Panc1 (cell line): ENCODE data around the gene BLTP1. TPM values are rescaled to one million over a fixed set of nuclear protein-coding genes. Genes with fewer than 3 reads are reported as not detected.

ENCODE experiments used
- ATAC-seq: fragments of 200-7000 bp; cut with Tn5 transposase; 2 replicates; pipeline ENCODE4 v1.9.1; 2020; ENCODE audit warnings: mild to moderate bottlenecking, moderate library complexity
- BruUV-seq: library from RNA; stranded (reverse); fragments of 400-500 nt; replicated peaks from 2 replicates; lab custom pipeline; 2021; lab: Mats Ljungman, UMichigan
- CTCF ChIA-PET: fragments of 300-600 bp; sonication (Branson Sonifier 250); formaldehyde crosslinking; loops from one replicate; lab custom pipeline; 2022; ENCODE audit warnings: antibody characterized with exemption; lab: Charles Lee
- POLR2A ChIA-PET: fragments of 300-600 bp; sonication (Branson Sonifier 250); formaldehyde crosslinking; loops from one replicate; lab custom pipeline; 2022; ENCODE audit warnings: antibody characterized with exemption; lab: Charles Lee
- DNase-seq: peaks from one replicate; pipeline ENCODE4 v3.0.0-alpha.2; 2010; ENCODE audit warnings: low read depth, low spot score
- H3K27ac ChIP-seq: 2 replicates; pipeline ENCODE4 v1.5.1; 2011; ENCODE audit warnings: mild to moderate bottlenecking, low read length, inconsistent platforms
- H3K27me3 ChIP-seq: fragments of 200-500 bp; sonication (Bioruptor generic); 2 replicates; pipeline ENCODE4 v1.6.0; 2014; ENCODE audit warnings: low read length, inconsistent platforms; ENCODE audit not compliant: control insufficient read depth, insufficient read depth
- H3K36me3 ChIP-seq: fragments of 200-500 bp; sonication (Bioruptor generic); 2 replicates; pipeline ENCODE4 v1.5.1; 2014; ENCODE audit warnings: inconsistent platforms, mild to moderate bottlenecking, low read length, moderate library complexity; ENCODE audit not compliant: control insufficient read depth, insufficient read depth
- H3K4me1 ChIP-seq: 2 replicates; pipeline ENCODE4 v1.5.1; 2011; ENCODE audit warnings: inconsistent platforms, mild to moderate bottlenecking, low read length, moderate library complexity; ENCODE audit not compliant: control insufficient read depth, insufficient read depth
- H3K4me3 ChIP-seq, 2 experiments: 2 replicates each; pipeline ENCODE4 v1.5.1; 2011 to 2012; ENCODE audit warnings: low read depth in 2 of 2, low read length in 2 of 2, mild to moderate bottlenecking in 2 of 2, inconsistent platforms in 1 of 2, moderate library complexity in 1 of 2
- H3K9me3 ChIP-seq: fragments of 200-500 bp; sonication (Bioruptor generic); 2 replicates; pipeline ENCODE4 v1.5.1; 2014; ENCODE audit warnings: low read depth, mild to moderate bottlenecking, inconsistent platforms, low read length, moderate library complexity; ENCODE audit not compliant: control insufficient read depth, insufficient read depth
- POLR2AphosphoS5 ChIP-seq: IDR thresholded peaks from 2 replicates; pipeline ENCODE4 v1.6.1; 2012; ENCODE audit warnings: mild to moderate bottlenecking, low read depth, low read length, moderate library complexity
- SIN3A ChIP-seq: IDR thresholded peaks from 2 replicates; pipeline ENCODE4 v1.6.1; 2012; ENCODE audit warnings: low read depth, mild to moderate bottlenecking, low read length, moderate library complexity, borderline replicate concordance; ENCODE audit not compliant: insufficient read depth
- TCF7L2 ChIP-seq: IDR thresholded peaks from 2 replicates; pipeline ENCODE4 v1.6.1; 2011; ENCODE audit warnings: mild to moderate bottlenecking, low read depth, low read length, inconsistent platforms
- in situ Hi-C: cut with HindIII; loops from 2 replicates; pipeline ENCODE4 v1.10.0; 2016; ENCODE audit warnings: low sequenced_read_pairs, low pct_unique_long_range_greater_than_20kb
- intact Hi-C: fragments of 100-400 bp; cut with micrococcal nuclease; formaldehyde crosslinking; loops from one replicate; pipeline ENCODE4 v1.10.0; 2022; ENCODE audit not compliant: unreplicated experiment
- total RNA-seq: library from RNA; stranded (reverse); gene quantifications from one replicate; pipeline ENCODE4 v1.2.1, GENCODE V29; 2021; ENCODE audit not compliant: unreplicated experiment
- TF ChIP-seq, protein P1 (sequence below): fragments of 450-650 bp; IDR thresholded peaks from 2 replicates; pipeline ENCODE4 v1.5.1; 2017; ENCODE audit warnings: mild to moderate bottlenecking
- TF ChIP-seq, protein P2 (sequence below), 2 experiments: IDR thresholded peaks; 2 replicates each; pipeline ENCODE4 v1.6.1; 2011 to 2012; ENCODE audit warnings: low read depth in 2 of 2, control low read depth in 1 of 2, low read length in 1 of 2, mild to moderate bottlenecking in 1 of 2, moderate library complexity in 1 of 2; ENCODE audit not compliant: insufficient read depth in 1 of 2

BLTP1 gene
- total RNA-seq, 1 experiment from 2014 or later, result 24.5 TPM

DNA sequence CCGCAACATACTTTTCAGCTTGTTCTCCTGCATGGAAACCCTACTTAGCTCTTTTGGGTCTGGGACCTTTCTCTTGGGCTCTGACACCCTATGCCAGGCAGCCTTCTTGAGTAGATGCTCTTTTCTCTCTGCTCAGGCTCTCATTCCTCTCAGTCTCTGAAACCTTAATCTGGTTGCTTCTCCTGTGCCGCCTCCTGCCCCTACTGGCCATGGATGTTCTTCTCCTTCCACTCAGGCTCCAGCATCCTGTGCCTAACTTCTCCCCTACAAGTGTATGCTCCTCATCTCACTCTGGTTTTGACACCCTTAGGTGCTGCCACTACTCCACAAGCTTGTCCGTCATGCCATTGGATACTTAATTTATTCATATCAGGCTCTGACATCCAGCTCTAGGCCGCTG lies 15.2 kb downstream of the BLTP1 start:
- no peak for ATAC-seq
- intact Hi-C loops (no loop called here), in situ Hi-C loops (no loop called here)
- CTCF ChIA-PET, result no interaction called here
- Histone ChIP-seq H3K9me3 (no peaks in the 10 kb centered on the region), H3K27ac (no peak overlapping the region), H3K27me3 (no peaks in the 10 kb centered on the region), H3K4me1 (no peaks in the 10 kb centered on the region), H3K4me3 (no peak overlapping the region), H3K36me3 (no peaks in the 10 kb centered on the region)
- no peak for DNase-seq
- TF ChIP-seq TCF7L2, result no peak
- TF ChIP-seq POLR2AphosphoS5, result no peak
- no peak for TF ChIP-seq SIN3A
- TF ChIP-seq, protein P1, sequence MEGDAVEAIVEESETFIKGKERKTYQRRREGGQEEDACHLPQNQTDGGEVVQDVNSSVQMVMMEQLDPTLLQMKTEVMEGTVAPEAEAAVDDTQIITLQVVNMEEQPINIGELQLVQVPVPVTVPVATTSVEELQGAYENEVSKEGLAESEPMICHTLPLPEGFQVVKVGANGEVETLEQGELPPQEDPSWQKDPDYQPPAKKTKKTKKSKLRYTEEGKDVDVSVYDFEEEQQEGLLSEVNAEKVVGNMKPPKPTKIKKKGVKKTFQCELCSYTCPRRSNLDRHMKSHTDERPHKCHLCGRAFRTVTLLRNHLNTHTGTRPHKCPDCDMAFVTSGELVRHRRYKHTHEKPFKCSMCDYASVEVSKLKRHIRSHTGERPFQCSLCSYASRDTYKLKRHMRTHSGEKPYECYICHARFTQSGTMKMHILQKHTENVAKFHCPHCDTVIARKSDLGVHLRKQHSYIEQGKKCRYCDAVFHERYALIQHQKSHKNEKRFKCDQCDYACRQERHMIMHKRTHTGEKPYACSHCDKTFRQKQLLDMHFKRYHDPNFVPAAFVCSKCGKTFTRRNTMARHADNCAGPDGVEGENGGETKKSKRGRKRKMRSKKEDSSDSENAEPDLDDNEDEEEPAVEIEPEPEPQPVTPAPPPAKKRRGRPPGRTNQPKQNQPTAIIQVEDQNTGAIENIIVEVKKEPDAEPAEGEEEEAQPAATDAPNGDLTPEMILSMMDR, result no peak
- TF ChIP-seq, protein P2, sequence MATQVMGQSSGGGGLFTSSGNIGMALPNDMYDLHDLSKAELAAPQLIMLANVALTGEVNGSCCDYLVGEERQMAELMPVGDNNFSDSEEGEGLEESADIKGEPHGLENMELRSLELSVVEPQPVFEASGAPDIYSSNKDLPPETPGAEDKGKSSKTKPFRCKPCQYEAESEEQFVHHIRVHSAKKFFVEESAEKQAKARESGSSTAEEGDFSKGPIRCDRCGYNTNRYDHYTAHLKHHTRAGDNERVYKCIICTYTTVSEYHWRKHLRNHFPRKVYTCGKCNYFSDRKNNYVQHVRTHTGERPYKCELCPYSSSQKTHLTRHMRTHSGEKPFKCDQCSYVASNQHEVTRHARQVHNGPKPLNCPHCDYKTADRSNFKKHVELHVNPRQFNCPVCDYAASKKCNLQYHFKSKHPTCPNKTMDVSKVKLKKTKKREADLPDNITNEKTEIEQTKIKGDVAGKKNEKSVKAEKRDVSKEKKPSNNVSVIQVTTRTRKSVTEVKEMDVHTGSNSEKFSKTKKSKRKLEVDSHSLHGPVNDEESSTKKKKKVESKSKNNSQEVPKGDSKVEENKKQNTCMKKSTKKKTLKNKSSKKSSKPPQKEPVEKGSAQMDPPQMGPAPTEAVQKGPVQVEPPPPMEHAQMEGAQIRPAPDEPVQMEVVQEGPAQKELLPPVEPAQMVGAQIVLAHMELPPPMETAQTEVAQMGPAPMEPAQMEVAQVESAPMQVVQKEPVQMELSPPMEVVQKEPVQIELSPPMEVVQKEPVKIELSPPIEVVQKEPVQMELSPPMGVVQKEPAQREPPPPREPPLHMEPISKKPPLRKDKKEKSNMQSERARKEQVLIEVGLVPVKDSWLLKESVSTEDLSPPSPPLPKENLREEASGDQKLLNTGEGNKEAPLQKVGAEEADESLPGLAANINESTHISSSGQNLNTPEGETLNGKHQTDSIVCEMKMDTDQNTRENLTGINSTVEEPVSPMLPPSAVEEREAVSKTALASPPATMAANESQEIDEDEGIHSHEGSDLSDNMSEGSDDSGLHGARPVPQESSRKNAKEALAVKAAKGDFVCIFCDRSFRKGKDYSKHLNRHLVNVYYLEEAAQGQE (IDR thresholded peaks at IDR 0.05; ENCODE audit: insufficient read depth in 1 of 2, low read depth in 2 of 2, low read length in 1 of 2), result no peak
- POLR2A ChIA-PET, result no interaction called here
- BruUV-seq, result no TSS peak

DNA sequence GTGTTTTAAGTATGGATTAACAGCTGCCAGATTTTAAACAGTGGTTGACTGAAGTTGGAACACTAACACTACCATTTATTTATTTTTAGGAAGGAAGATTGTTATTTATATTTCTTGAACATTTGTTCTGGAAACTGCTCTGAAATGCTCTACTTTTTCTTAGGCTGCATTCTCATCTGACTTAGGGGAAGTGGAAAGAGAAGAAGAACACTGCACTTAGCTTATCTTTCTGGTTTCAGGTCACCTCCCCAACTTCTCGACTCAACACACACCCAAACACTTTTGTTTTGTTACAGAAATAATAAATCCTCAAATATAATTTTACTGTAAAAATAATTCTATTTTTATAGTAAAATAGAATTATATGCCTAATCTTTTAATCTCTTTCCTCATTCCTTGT lies 18.6 kb downstream of the BLTP1 start:
- in situ Hi-C loops, result no loop called here
- CTCF ChIA-PET, result no interaction called here
- H3K27me3 ChIP-seq, result no peaks in the 10 kb centered on the region

More for the DNA sequence above, 18.6 kb downstream of the BLTP1 start:
- Histone ChIP-seq H3K36me3 (no peaks in the 10 kb centered on the region), H3K27ac (no peak overlapping the region), H3K4me3 (no peak overlapping the region), H3K9me3 (no peaks in the 10 kb centered on the region), H3K4me1 (no peaks in the 10 kb centered on the region)
- ATAC-seq, result no peak
- no peak for DNase-seq
- TF ChIP-seq POLR2AphosphoS5, result no peak
- TF ChIP-seq, protein P2 (IDR thresholded peaks at IDR 0.05; ENCODE audit: insufficient read depth in 1 of 2, low read depth in 2 of 2, low read length in 1 of 2), result no peak
- TF ChIP-seq SIN3A, result no peak
- TF ChIP-seq TCF7L2, result no peak
- TF ChIP-seq, protein P1, result no peak
- intact Hi-C loops, result no loop called here
- no TSS peak for BruUV-seq
- POLR2A ChIA-PET, result no interaction called here
